ENCODE results near the gene CRACR2B.

DNA sequence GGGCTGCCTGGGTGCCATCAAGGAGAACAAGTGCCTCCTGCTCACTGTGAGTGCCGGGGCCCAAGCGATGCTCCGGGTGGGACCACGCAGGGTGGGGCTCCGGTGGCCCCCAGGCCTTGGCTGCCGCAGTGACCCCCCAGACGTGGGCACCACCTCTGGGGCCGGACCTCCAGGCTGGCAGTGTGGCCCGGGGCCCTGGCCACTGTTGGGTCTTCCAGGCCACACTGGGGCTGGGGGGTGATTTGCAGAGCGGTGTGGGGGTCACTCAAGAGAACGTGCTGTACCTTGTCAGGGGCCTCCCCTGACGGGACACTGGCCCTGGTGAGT, 34.9 kb downstream of the CRACR2B start:
- TF ChIP-seq, protein P1, sequence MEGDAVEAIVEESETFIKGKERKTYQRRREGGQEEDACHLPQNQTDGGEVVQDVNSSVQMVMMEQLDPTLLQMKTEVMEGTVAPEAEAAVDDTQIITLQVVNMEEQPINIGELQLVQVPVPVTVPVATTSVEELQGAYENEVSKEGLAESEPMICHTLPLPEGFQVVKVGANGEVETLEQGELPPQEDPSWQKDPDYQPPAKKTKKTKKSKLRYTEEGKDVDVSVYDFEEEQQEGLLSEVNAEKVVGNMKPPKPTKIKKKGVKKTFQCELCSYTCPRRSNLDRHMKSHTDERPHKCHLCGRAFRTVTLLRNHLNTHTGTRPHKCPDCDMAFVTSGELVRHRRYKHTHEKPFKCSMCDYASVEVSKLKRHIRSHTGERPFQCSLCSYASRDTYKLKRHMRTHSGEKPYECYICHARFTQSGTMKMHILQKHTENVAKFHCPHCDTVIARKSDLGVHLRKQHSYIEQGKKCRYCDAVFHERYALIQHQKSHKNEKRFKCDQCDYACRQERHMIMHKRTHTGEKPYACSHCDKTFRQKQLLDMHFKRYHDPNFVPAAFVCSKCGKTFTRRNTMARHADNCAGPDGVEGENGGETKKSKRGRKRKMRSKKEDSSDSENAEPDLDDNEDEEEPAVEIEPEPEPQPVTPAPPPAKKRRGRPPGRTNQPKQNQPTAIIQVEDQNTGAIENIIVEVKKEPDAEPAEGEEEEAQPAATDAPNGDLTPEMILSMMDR (IDR thresholded peaks at IDR 0.05; ENCODE audit: insufficient read depth, low read depth, low read length): no peak
- TF ChIP-seq EZH2 (IDR thresholded peaks at IDR 0.05; ENCODE audit: insufficient read depth, low read length): no peak
